ENCODE data around the gene ITGA4.
A peak's percentile ranks its signal among the peaks of the same experiment; 100 is the strongest.

The ITGA4 gene

DNA sequence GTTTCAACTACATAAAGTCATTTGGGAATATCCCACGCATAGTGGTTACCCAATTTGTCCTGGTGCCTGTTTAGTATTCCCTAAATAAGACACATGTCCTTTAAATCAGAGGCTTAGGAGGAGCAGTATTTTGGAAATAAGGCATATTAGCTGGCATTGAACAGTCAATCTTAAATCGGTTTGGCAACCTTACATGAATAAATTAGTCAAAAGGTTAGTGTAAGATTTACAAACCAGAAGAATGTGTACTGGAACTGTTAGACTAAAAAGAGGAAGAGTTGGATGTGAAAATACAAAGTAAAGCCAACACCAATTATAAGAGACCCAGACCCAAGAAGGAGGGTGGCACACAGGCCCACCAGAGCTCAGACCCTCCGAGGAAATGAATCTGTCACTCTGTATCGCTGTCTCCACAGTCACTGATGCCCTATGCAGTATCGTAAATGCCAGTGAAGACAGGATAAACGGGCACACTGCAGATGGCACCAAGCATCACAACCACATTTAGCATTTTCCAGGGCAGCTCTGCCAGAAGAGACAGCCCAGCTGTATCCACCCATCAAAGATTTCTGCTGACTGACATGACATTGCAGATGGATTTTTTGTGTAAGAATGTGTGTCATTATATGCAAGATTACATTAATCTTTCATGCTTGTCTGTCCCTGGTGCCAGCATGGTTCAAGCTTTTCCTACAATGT lies 109.3 kb downstream of the ITGA4 start:
- ChIA-PET POLR2A (ENCODE audit: low non-redundant PET) (no interaction called here), CTCF (no interaction called here)
- no peak for TF ChIP-seq CTCF (conservative IDR thresholded peaks at IDR 0.05; ENCODE audit: low read depth)
- H3K27ac ChIP-seq: no peak overlapping the region
- no peak for DNase-seq (ENCODE audit: low spot score)

GRCh38 chr2:181570059-181570458 lies 112.9 kb downstream of the ITGA4 start:
- no peak for TF ChIP-seq CTCF (conservative IDR thresholded peaks at IDR 0.05; ENCODE audit: low read depth)
- ChIA-PET POLR2A (ENCODE audit: low non-redundant PET) (no interaction called here), CTCF (no interaction called here)
- no peak for DNase-seq (ENCODE audit: low spot score)
- no peak overlapping the region for H3K27ac ChIP-seq

- ChIA-PET CTCF (interaction anchor here (0.5 to 4.5 kb wide), 4 partner anchors 8 to 470 kb away, joined by 3 to 50 read pairs (median 3); no protein-coding TSS in a partner anchor), POLR2A (ENCODE audit: low non-redundant PET) (no interaction called here)
- DNase-seq (ENCODE audit: low spot score): no peak
- peak; percentile 29; the same call in 1 of the 2 replicates for TF ChIP-seq CTCF (conservative IDR thresholded peaks at IDR 0.05; ENCODE audit: low read depth)
- H3K27ac ChIP-seq: no peak overlapping the region
Observed at GRCh38 chr2:181570833-181571661, 113.9 kb downstream of the ITGA4 start.

DNA sequence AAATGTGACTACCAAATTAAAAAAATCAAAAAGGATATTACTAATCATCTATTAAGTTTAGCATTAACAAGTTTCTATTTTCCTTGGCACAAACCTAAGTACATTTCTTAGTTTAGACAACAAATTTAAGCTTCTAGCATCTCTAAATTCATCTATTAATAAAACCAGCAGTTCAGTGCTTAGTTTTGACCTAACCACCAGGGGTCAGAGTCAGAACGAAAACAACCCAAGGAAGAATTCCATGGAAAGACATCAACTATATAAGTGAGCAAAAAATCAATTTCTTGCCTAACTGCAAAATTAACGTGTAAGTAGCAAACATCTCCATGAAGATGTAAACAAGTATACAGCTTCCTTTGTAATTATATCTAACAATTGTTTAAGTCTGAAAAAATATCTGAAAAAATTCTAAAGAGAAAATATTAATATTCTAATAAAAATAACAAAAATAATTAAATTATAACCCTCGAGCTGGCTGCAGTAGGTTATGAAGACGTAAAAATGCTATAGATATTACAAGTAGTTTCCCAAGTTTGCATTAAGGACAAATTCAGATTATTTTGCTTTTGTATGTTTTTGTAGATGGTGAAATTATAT lies 116.1 kb downstream of the ITGA4 start:
- DNase-seq (ENCODE audit: low spot score): peak; percentile 41
- POLR2A ChIA-PET (ENCODE audit: low non-redundant PET): no interaction called here
- TF ChIP-seq CTCF (conservative IDR thresholded peaks at IDR 0.05; ENCODE audit: low read depth): peak; percentile 44
- H3K27ac ChIP-seq: no peak overlapping the region
- CTCF ChIA-PET: interaction anchor here (0.6 to 4.5 kb wide), 10 partner anchors 12 to 1536 kb away, joined by 3 to 50 read pairs (median 3); no protein-coding TSS in a partner anchor

DNA sequence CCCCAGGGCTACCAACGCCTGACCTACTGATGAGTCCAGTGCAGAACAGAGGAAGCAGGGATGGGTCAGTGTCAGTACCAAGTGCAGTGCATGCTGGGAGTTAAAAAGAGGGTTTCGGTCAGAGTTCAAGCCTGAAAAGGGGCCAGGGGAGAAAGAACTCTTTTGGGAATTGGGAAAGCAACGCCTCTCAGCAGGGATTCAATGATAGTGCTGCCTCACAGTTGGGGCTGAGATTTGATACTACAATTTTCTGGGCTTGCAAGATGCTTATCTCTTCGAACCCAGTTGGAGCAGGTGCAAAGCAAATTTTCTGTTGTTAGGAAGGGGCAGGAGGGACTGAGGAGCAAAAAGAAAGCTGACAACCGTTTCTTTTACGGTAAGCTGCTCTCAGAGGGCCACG lies 117.1 kb downstream of the ITGA4 start:
- no peak for TF ChIP-seq CTCF (conservative IDR thresholded peaks at IDR 0.05; ENCODE audit: low read depth)
- POLR2A ChIA-PET (ENCODE audit: low non-redundant PET): no interaction called here
- no peak for DNase-seq (ENCODE audit: low spot score)

DNA sequence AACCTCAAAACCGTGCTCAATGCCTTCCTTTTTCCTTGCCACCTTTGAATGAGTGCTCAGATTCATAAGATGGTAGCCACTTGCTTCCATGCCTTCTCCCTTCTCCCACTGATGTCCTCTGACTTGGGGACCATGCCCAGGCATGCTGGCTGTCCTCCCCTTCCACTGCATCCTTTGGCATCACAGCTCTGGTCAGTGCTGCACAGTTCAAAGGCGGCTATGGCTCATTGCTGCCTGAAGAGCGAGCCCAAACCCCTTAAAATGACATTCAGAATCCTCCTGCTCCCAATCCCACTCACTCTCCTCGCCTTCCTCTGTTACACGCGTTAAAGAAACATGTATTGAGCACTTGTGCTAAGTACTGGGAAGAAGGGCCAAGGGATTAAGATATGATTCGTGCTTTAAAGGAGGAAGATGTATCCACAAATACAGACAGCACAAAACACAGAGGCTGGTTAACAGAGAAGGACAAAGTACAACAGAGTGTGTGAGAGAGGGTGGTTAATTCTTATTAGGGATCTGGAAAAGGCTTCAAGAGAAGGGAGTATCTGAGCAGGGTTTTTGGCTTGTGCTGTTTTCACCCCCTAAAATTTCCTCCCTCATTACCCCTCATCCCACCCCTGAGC lies 118.0 kb downstream of the ITGA4 start:
- no peak overlapping the region for H3K27ac ChIP-seq
- CTCF ChIA-PET: interaction anchor here (0.9 to 4.5 kb wide), 3 partner anchors 10 to 140 kb away, joined by 3 to 50 read pairs (median 4); no protein-coding TSS in a partner anchor
- no peak for DNase-seq (ENCODE audit: low spot score)
- POLR2A ChIA-PET (ENCODE audit: low non-redundant PET): no interaction called here
- no peak for TF ChIP-seq CTCF (conservative IDR thresholded peaks at IDR 0.05; ENCODE audit: low read depth)

More for the DNA sequence above, 117.1 kb downstream of the ITGA4 start:
- no peak overlapping the region for H3K27ac ChIP-seq
- CTCF ChIA-PET: interaction anchor here (0.8 to 4.5 kb wide), 2 partner anchors 141 to 149 kb away, joined by 3 to 50 read pairs; no protein-coding TSS in a partner anchor
